Fibroblast of skin of scalp (primary cell): Measurements from ENCODE around the gene CCDC60.
"Not testable (repeated sequence)": the region's sequence is repeated elsewhere in the genome, so short reads cannot be mapped to it uniquely, and the experiment has no call there.

Experiments used
- DNase-seq: peaks from one replicate; pipeline ENCODE4 v3.0.0-alpha.2; 2013

CCDC60 gene

GRCh38 chr12:119340578-119340977 is 6.0 kb downstream of the CCDC60 start:
- DNase-seq: no peak

- DNase-seq: no peak
Measured at GRCh38 chr12:119341020-119341419, 6.5 kb downstream of the CCDC60 start.

DNA sequence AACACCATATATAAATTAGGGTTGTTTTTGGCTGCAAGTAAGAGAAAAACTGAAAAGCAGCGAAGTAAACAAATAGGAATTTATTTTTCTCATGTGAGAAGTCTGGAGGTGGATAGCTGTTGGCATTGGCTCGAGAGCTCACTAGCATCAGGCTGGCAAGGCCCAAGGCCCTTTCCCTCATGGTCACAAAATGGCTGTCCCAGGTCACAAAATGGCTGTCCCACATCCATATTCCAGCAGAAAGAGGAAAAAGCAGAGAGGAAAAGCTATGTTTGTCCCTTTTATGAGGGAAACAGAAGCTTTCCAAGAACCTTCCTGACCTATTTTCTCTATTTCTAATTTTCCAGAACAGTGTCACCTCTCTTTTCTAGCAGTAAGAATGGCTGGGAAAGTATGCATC is 7.5 kb downstream of the CCDC60 start:
- no peak for DNase-seq

- no peak for DNase-seq
Measured at GRCh38 chr12:119343130-119343529, 8.6 kb downstream of the CCDC60 start.

DNA sequence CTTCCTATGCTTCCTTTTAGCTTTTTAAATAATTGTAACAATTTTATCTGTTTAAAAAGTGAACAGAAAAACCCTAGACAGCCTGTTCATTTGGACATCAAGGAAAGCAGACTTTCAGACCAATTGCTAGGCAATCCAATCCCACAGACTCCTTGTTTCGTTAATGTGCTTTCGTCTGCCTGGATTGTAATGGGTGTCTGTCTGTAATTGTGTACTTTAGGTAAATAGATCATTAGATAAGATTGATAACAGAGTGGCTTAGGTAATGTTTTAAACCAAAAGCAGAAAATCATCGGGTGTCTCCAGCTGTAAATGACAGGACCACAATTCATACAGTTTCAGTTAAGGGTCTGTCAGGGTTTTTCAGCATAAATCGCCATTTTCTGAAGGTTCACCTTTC is 19.6 kb downstream of the CCDC60 start:
- DNase-seq: no peak

- DNase-seq: not testable (repeated sequence)
Measured at GRCh38 chr12:119360366-119360765, 25.8 kb downstream of the CCDC60 start.

- no peak for DNase-seq
Measured at GRCh38 chr12:119363037-119363436, 28.5 kb downstream of the CCDC60 start.

DNA sequence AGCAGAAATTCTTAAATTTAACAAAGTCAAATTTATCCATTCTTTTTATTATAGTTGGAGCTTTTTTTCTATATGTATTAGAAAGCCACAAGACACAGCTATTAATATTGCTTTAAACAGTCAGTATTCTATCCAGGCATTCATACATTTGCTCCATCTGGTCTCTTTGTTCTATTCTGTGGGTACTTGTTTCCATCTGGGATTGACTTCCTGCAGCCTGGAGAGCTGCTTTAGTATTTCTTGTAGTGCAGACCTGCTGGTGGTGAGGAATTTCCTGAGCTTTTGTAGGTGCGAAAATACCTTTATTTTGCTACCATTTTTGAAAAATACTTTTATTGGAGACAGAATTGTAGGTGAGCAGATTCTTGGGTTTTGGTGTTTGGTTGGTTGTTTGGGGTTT is 29.0 kb downstream of the CCDC60 start:
- DNase-seq: no peak

GRCh38 chr12:119365451-119365850 is 30.9 kb downstream of the CCDC60 start:
- no peak for DNase-seq

- no peak for DNase-seq
Measured at GRCh38 chr12:119366007-119366406, 31.5 kb downstream of the CCDC60 start.

GRCh38 chr12:119369161-119369560 is 34.6 kb downstream of the CCDC60 start:
- no peak for DNase-seq

- DNase-seq: no peak
Measured at GRCh38 chr12:119369907-119370546, 35.5 kb downstream of the CCDC60 start.

- DNase-seq: no peak
Measured at GRCh38 chr12:119372540-119372939, 38.0 kb downstream of the CCDC60 start.

- no peak for DNase-seq
Measured at GRCh38 chr12:119373001-119373400, 38.5 kb downstream of the CCDC60 start.

DNA sequence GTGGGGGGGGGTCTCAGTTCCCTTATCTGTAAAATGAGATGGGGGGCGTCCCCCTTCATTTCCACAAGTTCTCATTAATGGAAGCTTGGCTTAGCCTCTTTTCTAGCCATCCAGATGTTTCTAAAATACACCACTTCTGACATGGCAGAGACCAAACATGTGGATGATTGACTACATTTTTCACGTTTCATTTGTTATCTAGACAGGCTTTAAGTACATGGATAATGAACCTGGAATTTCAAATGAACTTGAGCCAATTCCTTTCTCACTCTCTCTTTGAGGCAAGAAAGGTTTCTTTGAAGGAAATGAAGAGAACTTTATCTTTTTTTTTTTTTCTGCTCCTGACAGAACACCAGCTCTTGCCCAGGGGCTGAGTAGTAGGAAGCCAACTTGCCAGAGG is 39.1 kb downstream of the CCDC60 start:
- no peak for DNase-seq

GRCh38 chr12:119374635-119375034 is 40.1 kb downstream of the CCDC60 start:
- no peak for DNase-seq

DNA sequence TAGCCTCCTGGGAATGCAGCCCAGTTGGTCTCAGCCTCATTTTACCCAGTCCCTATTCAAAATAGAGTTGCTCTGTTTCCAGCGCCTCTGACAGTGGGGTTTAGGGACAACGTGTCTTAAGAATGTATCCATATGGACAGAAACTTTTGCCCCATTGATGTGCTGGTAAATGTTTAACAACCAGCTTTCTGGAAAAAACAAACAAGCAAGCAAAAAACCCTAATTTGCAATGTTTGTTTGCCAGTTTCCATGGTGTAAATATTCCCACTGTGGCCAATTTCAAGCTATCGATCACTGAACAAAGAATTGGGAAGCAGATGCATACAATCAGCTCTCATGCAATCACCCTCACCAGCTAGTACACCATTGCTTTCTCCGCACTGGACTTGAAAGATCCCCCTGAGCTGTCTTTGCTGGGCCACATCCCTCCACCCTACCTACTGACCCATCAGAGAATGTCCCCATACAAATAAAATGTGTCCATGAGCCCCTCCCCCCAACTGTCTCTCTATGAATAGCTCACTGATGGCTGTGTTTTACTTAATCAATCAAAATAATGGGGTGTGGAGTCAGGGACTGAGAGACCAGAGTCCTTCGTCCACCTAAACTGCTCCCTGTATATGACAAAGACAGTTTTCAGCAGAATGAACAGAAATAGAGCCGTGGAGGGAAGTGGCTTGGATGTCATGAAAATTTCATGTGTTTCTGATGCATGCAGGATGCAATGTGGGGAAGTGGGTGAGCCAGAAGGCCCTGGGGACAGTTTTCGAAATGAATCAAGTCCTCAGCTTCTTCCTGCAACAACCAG is 40.8 kb downstream of the CCDC60 start:
- no peak for DNase-seq

DNA sequence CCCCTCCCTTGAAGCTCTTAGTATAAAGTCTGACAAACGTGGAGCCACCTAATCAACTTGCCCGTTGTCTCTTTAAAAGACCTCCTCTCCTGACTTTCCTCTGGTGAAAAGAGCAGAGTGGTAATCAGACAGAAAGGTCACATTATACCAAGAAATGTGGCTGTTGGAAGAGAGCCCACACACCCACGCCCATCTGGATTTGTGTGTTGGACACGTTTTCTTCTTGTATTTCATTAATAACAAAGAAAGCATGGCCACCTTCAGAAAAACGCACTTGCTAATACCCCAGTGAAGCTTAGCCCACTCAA is 41.3 kb downstream of the CCDC60 start:
- no peak for DNase-seq

- DNase-seq: no peak
Measured at GRCh38 chr12:119378903-119379302, 44.4 kb downstream of the CCDC60 start.

DNA sequence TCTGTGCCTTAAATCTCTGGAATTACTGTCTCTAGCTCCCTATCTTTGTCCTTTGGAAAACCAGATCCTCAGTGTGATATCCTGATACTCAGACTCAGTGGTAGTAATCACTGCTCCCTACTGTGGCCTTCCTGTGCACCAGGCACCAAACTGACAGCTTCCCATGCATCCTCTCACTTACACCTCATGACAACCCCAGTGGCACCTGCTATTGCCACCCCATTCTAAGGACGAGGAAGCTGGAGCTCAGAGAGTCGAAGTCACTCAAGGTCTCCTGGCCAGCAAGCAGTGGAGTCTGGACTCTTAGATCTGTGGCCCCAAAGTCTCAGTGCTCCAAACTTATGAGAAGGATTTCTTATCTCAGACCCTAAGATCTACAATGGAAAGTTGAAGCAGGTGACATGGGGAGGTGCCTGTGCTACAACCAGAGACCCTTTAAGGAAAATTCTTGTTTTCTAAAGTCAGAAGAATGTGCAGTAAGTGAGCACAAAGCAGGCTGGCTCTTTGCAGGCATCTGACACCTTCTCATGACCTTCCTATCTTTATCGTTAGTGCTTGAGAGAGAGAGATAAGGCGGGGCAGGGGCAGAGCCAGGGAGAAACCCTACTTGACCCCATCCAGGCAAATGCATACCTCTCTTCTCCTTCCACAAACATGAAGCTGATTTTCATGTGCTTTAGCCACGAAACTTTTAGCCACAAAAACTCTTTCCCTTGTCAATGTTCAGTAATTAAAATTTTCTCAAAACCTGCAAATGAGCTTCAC is 47.1 kb downstream of the CCDC60 start:
- no peak for DNase-seq

DNA sequence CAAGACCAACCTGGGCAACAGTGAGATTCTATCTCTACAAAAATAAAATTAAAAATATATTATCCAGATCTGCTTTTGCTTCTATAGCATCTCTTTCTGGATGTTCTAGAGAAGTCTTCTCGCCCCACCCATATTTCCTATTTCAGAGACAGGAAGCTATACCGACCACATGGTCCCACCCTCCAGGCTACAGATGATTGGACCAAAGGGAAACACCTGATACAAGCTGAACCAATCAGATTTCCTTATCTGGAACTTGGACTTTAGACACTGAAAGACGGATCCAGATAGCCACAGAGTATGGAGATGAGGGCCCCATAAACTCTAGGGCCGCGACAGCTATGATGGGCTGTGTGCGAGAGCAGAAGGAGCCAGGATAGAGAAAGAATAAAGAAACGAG is 48.7 kb downstream of the CCDC60 start:
- no peak for DNase-seq

- no peak for DNase-seq
Measured at GRCh38 chr12:119384340-119384739, 49.8 kb downstream of the CCDC60 start.

- no peak for DNase-seq
Measured at GRCh38 chr12:119385659-119386058, 51.1 kb downstream of the CCDC60 start.

GRCh38 chr12:119389687-119390086 is 55.2 kb downstream of the CCDC60 start:
- DNase-seq: no peak
